Measurements from ENCODE around the gene COBL.

COBL gene

GRCh38 chr7:51070151-51070550 is 246.5 kb downstream of the COBL start:
- ChIA-PET POLR2A (no interaction called here), CTCF (interaction anchor here (2.9 kb wide), 1 partner anchor 71 kb away, joined by 12 read pairs; no protein-coding TSS in a partner anchor)

DNA sequence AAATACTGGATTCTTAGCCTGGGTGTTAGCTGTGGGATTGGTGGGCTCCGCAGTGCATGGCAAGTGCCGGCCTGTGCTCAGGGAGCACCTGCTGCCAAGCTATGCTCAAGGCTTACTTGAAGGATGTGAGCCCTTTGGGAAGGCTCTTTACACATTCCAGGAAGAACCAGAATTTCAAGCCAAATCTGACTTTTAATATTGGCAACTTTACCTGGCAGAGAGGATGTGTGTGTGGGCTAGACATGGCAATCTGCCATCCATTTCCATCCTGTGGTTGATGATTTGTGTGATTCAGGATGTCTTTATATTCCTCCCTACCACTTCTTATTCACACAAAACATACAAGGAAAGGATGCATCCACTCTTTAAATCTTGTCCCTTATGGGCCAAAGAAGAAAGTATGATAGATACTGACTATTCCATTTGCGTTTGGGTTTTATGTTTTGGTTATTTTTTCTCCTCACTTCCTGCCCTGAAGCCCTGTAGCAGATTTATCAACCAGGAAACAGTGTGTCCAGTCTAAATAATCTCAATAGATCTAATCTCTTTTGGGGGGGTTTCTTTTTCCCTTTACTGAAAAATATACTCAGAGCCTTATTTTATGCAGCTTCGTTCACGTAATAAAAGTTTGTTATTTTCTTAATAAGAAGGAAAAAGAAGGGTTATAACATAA is 247.1 kb downstream of the COBL start:
- H3K9me3 ChIP-seq (ENCODE audit: control extremely low read depth in 1 of 5, control insufficient read depth in 4 of 5, insufficient read depth in 2 of 5, low read depth in 1 of 5, low read length in 4 of 5), result no peaks in the 10 kb centered on the region
- no peaks in the 10 kb centered on the region for H3K27me3 ChIP-seq (replicated peaks in 2 of 5; ENCODE audit: control insufficient read depth in 4 of 5, insufficient read depth in 5 of 5, low read length in 4 of 5)
- DNase-seq, result peak; percentile 34 to 70 (median 68)
- ChIA-PET POLR2A (no interaction called here), CTCF (interaction anchor here (0.9 to 2.9 kb wide), 7 partner anchors 9 to 92 kb away, joined by 3 to 15 read pairs (median 6); no protein-coding TSS in a partner anchor)
- H3K36me3 ChIP-seq (ENCODE audit: control insufficient read depth in 4 of 4, insufficient read depth in 4 of 4, low read length in 3 of 4), result no peaks in the 10 kb centered on the region
- no CpG with 5 or more reads among the region's 5 CpGs for WGBS (ENCODE audit: insufficient coverage)
- peaks cover 0 to 33% (median 11%) of the 10 kb centered on the region in 4 experiments for H3K4me1 ChIP-seq (ENCODE audit: control extremely low read depth in 1 of 4, control insufficient read depth in 4 of 4, insufficient read depth in 4 of 4, low read length in 3 of 4)
- no peak overlapping the region for H3K27ac ChIP-seq (ENCODE audit: insufficient read depth in 1 of 2, low read depth in 1 of 2, low read length in 2 of 2, poor library complexity in 1 of 2, severe bottlenecking in 2 of 2)
- peak overlapping the region in 1 of 7 experiments; percentile 31 for H3K4me3 ChIP-seq (ENCODE audit: control insufficient read depth in 1 of 7, extremely low read depth in 1 of 7, insufficient read depth in 4 of 7, low read depth in 2 of 7, low read length in 6 of 7)

More at GRCh38 chr7:51070151-51070550, 246.5 kb downstream of the COBL start:
- Histone ChIP-seq H3K27me3 (replicated peaks in 2 of 5; ENCODE audit: control insufficient read depth in 4 of 5, insufficient read depth in 5 of 5, low read length in 4 of 5) (no peaks in the 10 kb centered on the region), H3K4me3 (ENCODE audit: control insufficient read depth in 1 of 7, extremely low read depth in 1 of 7, insufficient read depth in 4 of 7, low read depth in 2 of 7, low read length in 6 of 7) (no peak overlapping the region), H3K36me3 (ENCODE audit: control insufficient read depth in 4 of 4, insufficient read depth in 4 of 4, low read length in 3 of 4) (no peaks in the 10 kb centered on the region), H3K4me1 (ENCODE audit: control extremely low read depth in 1 of 4, control insufficient read depth in 4 of 4, insufficient read depth in 4 of 4, low read length in 3 of 4) (peaks cover 0 to 33% (median 11%) of the 10 kb centered on the region in 4 experiments), H3K27ac (ENCODE audit: insufficient read depth in 1 of 2, low read depth in 1 of 2, low read length in 2 of 2, poor library complexity in 1 of 2, severe bottlenecking in 2 of 2) (no peak overlapping the region), H3K9me3 (ENCODE audit: control extremely low read depth in 1 of 5, control insufficient read depth in 4 of 5, insufficient read depth in 2 of 5, low read depth in 1 of 5, low read length in 4 of 5) (no peaks in the 10 kb centered on the region)
- DNase-seq, result peak in 2 of 3 donors; percentile 36 to 55
- WGBS (ENCODE audit: insufficient coverage), result no CpG with 5 or more reads among the region's 3 CpGs

GRCh38 chr7:51068401-51068800 is 248.2 kb downstream of the COBL start:
- DNase-seq, result no peak
- no CpG with 5 or more reads among the region's 4 CpGs for WGBS (ENCODE audit: insufficient coverage)
- H3K4me3 ChIP-seq (ENCODE audit: control insufficient read depth in 1 of 7, extremely low read depth in 1 of 7, insufficient read depth in 4 of 7, low read depth in 2 of 7, low read length in 6 of 7), result no peak overlapping the region
- no peak overlapping the region for H3K27ac ChIP-seq (ENCODE audit: insufficient read depth in 1 of 2, low read depth in 1 of 2, low read length in 2 of 2, poor library complexity in 1 of 2, severe bottlenecking in 2 of 2)
- H3K4me1 ChIP-seq (ENCODE audit: control extremely low read depth in 1 of 4, control insufficient read depth in 4 of 4, insufficient read depth in 4 of 4, low read length in 3 of 4), result peaks cover 0 to 33% (median 11%) of the 10 kb centered on the region in 4 experiments
- POLR2A ChIA-PET, result interaction anchor here (0.7 kb wide), 1 partner anchor 275 kb away, joined by 3 read pairs; no protein-coding TSS in a partner anchor
- CTCF ChIA-PET, result interaction anchor here (0.6 to 2.7 kb wide), 20 partner anchors 9 to 340 kb away, joined by 3 to 15 read pairs (median 4); no protein-coding TSS in a partner anchor
- H3K27me3 ChIP-seq (replicated peaks in 2 of 5; ENCODE audit: control insufficient read depth in 4 of 5, insufficient read depth in 5 of 5, low read length in 4 of 5), result no peaks in the 10 kb centered on the region
- no peaks in the 10 kb centered on the region for H3K9me3 ChIP-seq (ENCODE audit: control extremely low read depth in 1 of 5, control insufficient read depth in 4 of 5, insufficient read depth in 2 of 5, low read depth in 1 of 5, low read length in 4 of 5)
- H3K36me3 ChIP-seq (ENCODE audit: control insufficient read depth in 4 of 4, insufficient read depth in 4 of 4, low read length in 3 of 4), result no peaks in the 10 kb centered on the region

- peak; percentile 71 to 86 (median 78) for DNase-seq
- ChIA-PET CTCF (interaction anchor here (0.6 to 2.7 kb wide), 19 partner anchors 8 to 339 kb away, joined by 3 to 15 read pairs (median 4); no protein-coding TSS in a partner anchor), POLR2A (interaction anchor here (0.7 kb wide), 1 partner anchor 274 kb away, joined by 3 read pairs; no protein-coding TSS in a partner anchor)
- Histone ChIP-seq H3K9me3 (ENCODE audit: control extremely low read depth in 1 of 5, control insufficient read depth in 4 of 5, insufficient read depth in 2 of 5, low read depth in 1 of 5, low read length in 4 of 5) (no peaks in the 10 kb centered on the region), H3K4me3 (ENCODE audit: control insufficient read depth in 1 of 7, extremely low read depth in 1 of 7, insufficient read depth in 4 of 7, low read depth in 2 of 7, low read length in 6 of 7) (no peak overlapping the region), H3K4me1 (ENCODE audit: control extremely low read depth in 1 of 4, control insufficient read depth in 4 of 4, insufficient read depth in 4 of 4, low read length in 3 of 4) (peaks cover 0 to 33% (median 11%) of the 10 kb centered on the region in 4 experiments), H3K27me3 (replicated peaks in 2 of 5; ENCODE audit: control insufficient read depth in 4 of 5, insufficient read depth in 5 of 5, low read length in 4 of 5) (no peaks in the 10 kb centered on the region), H3K36me3 (ENCODE audit: control insufficient read depth in 4 of 4, insufficient read depth in 4 of 4, low read length in 3 of 4) (no peaks in the 10 kb centered on the region), H3K27ac (ENCODE audit: insufficient read depth in 1 of 2, low read depth in 1 of 2, low read length in 2 of 2, poor library complexity in 1 of 2, severe bottlenecking in 2 of 2) (no peak overlapping the region)
- 79% methylated on average over 5 of the region's 7 CpGs for WGBS (ENCODE audit: insufficient coverage)
These were observed 248.9 kb downstream of the COBL start for GRCh38 chr7:51067757-51068156.

DNA sequence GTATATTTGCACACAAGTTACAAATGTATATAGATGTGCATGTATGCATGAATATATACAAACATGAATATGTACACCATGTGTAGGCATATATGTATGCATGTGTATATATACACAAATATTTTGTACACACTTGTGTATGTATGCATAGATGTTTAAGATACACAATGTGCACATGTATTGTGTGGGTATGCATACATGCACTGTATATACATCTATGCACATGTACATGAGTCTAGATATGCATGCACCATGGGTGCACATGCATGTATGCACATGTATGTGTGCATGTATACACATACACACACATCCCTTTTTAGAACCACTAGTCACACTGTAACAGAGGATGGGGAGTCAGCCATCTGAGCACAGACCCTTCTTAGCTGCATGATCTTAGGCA is 249.4 kb downstream of the COBL start:
- ChIA-PET POLR2A (no interaction called here), CTCF (interaction anchor here (0.7 to 2.7 kb wide), 13 partner anchors 14 to 339 kb away, joined by 3 to 15 read pairs (median 4); no protein-coding TSS in a partner anchor)
- no peak for DNase-seq
- Histone ChIP-seq H3K9me3 (ENCODE audit: control extremely low read depth in 1 of 5, control insufficient read depth in 4 of 5, insufficient read depth in 2 of 5, low read depth in 1 of 5, low read length in 4 of 5) (no peaks in the 10 kb centered on the region), H3K36me3 (ENCODE audit: control insufficient read depth in 4 of 4, insufficient read depth in 4 of 4, low read length in 3 of 4) (no peaks in the 10 kb centered on the region), H3K27me3 (replicated peaks in 2 of 5; ENCODE audit: control insufficient read depth in 4 of 5, insufficient read depth in 5 of 5, low read length in 4 of 5) (no peaks in the 10 kb centered on the region), H3K27ac (ENCODE audit: insufficient read depth in 1 of 2, low read depth in 1 of 2, low read length in 2 of 2, poor library complexity in 1 of 2, severe bottlenecking in 2 of 2) (no peak overlapping the region), H3K4me1 (ENCODE audit: control extremely low read depth in 1 of 4, control insufficient read depth in 4 of 4, insufficient read depth in 4 of 4, low read length in 3 of 4) (peaks cover 0 to 28% (median 11%) of the 10 kb centered on the region in 4 experiments), H3K4me3 (ENCODE audit: control insufficient read depth in 1 of 7, extremely low read depth in 1 of 7, insufficient read depth in 4 of 7, low read depth in 2 of 7, low read length in 6 of 7) (no peak overlapping the region)

- CTCF ChIA-PET, result interaction anchor here (1.6 to 2.2 kb wide), 4 partner anchors 16 to 338 kb away, joined by 3 to 11 read pairs (median 5); no protein-coding TSS in a partner anchor
- no peak for DNase-seq
- 75% methylated on average over 1 of the region's 5 CpGs for WGBS (ENCODE audit: insufficient coverage)
- Histone ChIP-seq H3K27me3 (replicated peaks in 2 of 5; ENCODE audit: control insufficient read depth in 4 of 5, insufficient read depth in 5 of 5, low read length in 4 of 5) (no peaks in the 10 kb centered on the region), H3K9me3 (ENCODE audit: control extremely low read depth in 1 of 5, control insufficient read depth in 4 of 5, insufficient read depth in 2 of 5, low read depth in 1 of 5, low read length in 4 of 5) (no peaks in the 10 kb centered on the region), H3K4me1 (ENCODE audit: control extremely low read depth in 1 of 4, control insufficient read depth in 4 of 4, insufficient read depth in 4 of 4, low read length in 3 of 4) (peaks cover 0 to 26% (median 11%) of the 10 kb centered on the region in 4 experiments), H3K36me3 (ENCODE audit: control insufficient read depth in 4 of 4, insufficient read depth in 4 of 4, low read length in 3 of 4) (no peaks in the 10 kb centered on the region), H3K4me3 (ENCODE audit: control insufficient read depth in 1 of 7, extremely low read depth in 1 of 7, insufficient read depth in 4 of 7, low read depth in 2 of 7, low read length in 6 of 7) (no peak overlapping the region), H3K27ac (ENCODE audit: insufficient read depth in 1 of 2, low read depth in 1 of 2, low read length in 2 of 2, poor library complexity in 1 of 2, severe bottlenecking in 2 of 2) (no peak overlapping the region)
- POLR2A ChIA-PET, result no interaction called here
These were observed 250.2 kb downstream of the COBL start for GRCh38 chr7:51066405-51066882.

- CTCF ChIA-PET, result interaction anchor here (1.6 to 2.2 kb wide), 3 partner anchors 16 to 97 kb away, joined by 5 to 11 read pairs (median 5); no protein-coding TSS in a partner anchor
These were observed 250.8 kb downstream of the COBL start for GRCh38 chr7:51065766-51066165.

More at GRCh38 chr7:51065766-51066165, 250.8 kb downstream of the COBL start:
- Histone ChIP-seq H3K36me3 (ENCODE audit: control insufficient read depth in 4 of 4, insufficient read depth in 4 of 4, low read length in 3 of 4) (no peaks in the 10 kb centered on the region), H3K9me3 (ENCODE audit: control extremely low read depth in 1 of 5, control insufficient read depth in 4 of 5, insufficient read depth in 2 of 5, low read depth in 1 of 5, low read length in 4 of 5) (no peaks in the 10 kb centered on the region), H3K4me1 (ENCODE audit: control extremely low read depth in 1 of 4, control insufficient read depth in 4 of 4, insufficient read depth in 4 of 4, low read length in 3 of 4) (peaks cover 0 to 26% (median 11%) of the 10 kb centered on the region in 4 experiments), H3K27me3 (replicated peaks in 2 of 5; ENCODE audit: control insufficient read depth in 4 of 5, insufficient read depth in 5 of 5, low read length in 4 of 5) (no peaks in the 10 kb centered on the region), H3K27ac (ENCODE audit: insufficient read depth in 1 of 2, low read depth in 1 of 2, low read length in 2 of 2, poor library complexity in 1 of 2, severe bottlenecking in 2 of 2) (no peak overlapping the region), H3K4me3 (ENCODE audit: control insufficient read depth in 1 of 7, extremely low read depth in 1 of 7, insufficient read depth in 4 of 7, low read depth in 2 of 7, low read length in 6 of 7) (no peak overlapping the region)
- no peak for DNase-seq
- POLR2A ChIA-PET, result no interaction called here
- WGBS (ENCODE audit: insufficient coverage), result 95% methylated on average over 6 of the region's 6 CpGs

All from common myeloid progenitor, CD34-positive (primary cell).